HK-2 (cell line): ENCODE results near the gene OTUD7B.
"Not testable (repeated sequence)": the region's sequence is repeated elsewhere in the genome, so short reads cannot be mapped to it uniquely, and the experiment has no call there.

Source experiments
- DNase-seq: peaks from one replicate; pipeline ENCODE4 v3.0.0-alpha.2; 2018; ENCODE audit not compliant: unreplicated experiment

Gene OTUD7B

GRCh38 chr1:150003801-150004200 is 6.7 kb downstream of the OTUD7B start:
- DNase-seq = no peak

- DNase-seq = no peak
These were observed 8.3 kb downstream of the OTUD7B start for GRCh38 chr1:150002217-150002616.

GRCh38 chr1:150001415-150001814 is 9.1 kb downstream of the OTUD7B start:
- DNase-seq = no peak

- no peak for DNase-seq
These were observed 12.8 kb downstream of the OTUD7B start for GRCh38 chr1:149997585-149998262.

GRCh38 chr1:149995927-149996326 is 14.6 kb downstream of the OTUD7B start:
- DNase-seq = no peak

- DNase-seq = no peak
These were observed 16.8 kb downstream of the OTUD7B start for GRCh38 chr1:149993764-149994163.

- no peak for DNase-seq
These were observed 17.3 kb downstream of the OTUD7B start for GRCh38 chr1:149993181-149993580.

GRCh38 chr1:149987297-149987595 is 23.3 kb downstream of the OTUD7B start:
- no peak for DNase-seq

- DNase-seq = no peak
These were observed 23.8 kb downstream of the OTUD7B start for GRCh38 chr1:149986486-149987296.

- DNase-seq = no peak
These were observed 30.5 kb downstream of the OTUD7B start for GRCh38 chr1:149979972-149980540.

- no peak for DNase-seq
These were observed 31.1 kb downstream of the OTUD7B start for GRCh38 chr1:149979245-149979971.

GRCh38 chr1:149978547-149979023 is 31.9 kb downstream of the OTUD7B start:
- DNase-seq = peak; percentile 38

- no peak for DNase-seq
These were observed 33.2 kb downstream of the OTUD7B start for GRCh38 chr1:149977345-149977744.

GRCh38 chr1:149972547-149972946 is 38.0 kb downstream of the OTUD7B start:
- no peak for DNase-seq

GRCh38 chr1:149967646-149968045 is 42.9 kb downstream of the OTUD7B start:
- DNase-seq = no peak

GRCh38 chr1:149967041-149967440 is 43.5 kb downstream of the OTUD7B start:
- no peak for DNase-seq

- no peak for DNase-seq
These were observed 44.1 kb downstream of the OTUD7B start for GRCh38 chr1:149966405-149966804.

- DNase-seq = no peak
These were observed 45.1 kb downstream of the OTUD7B start for GRCh38 chr1:149965440-149965839.

GRCh38 chr1:149963358-149963757 is 47.2 kb downstream of the OTUD7B start:
- DNase-seq = no peak

- DNase-seq = no peak
These were observed 47.8 kb downstream of the OTUD7B start for GRCh38 chr1:149962736-149963135.

GRCh38 chr1:149962039-149962647 is 48.4 kb downstream of the OTUD7B start:
- peak; percentile 41 for DNase-seq

- not testable (repeated sequence) for DNase-seq
These were observed 53.0 kb downstream of the OTUD7B start for GRCh38 chr1:149957548-149957947.
